HepG2 (cell line): ENCODE results near the gene QSOX2. TPM values are rescaled to one million over a fixed set of nuclear protein-coding genes. Genes with fewer than 3 reads are reported as not detected.

Experiments
- ATAC-seq: fragments of 200-7000 bp; cut with Tn5 transposase; 3 replicates; pipeline ENCODE4 v1.9.1; 2020; ENCODE audit warnings: mild to moderate bottlenecking, moderate library complexity
- BruUV-seq: library from RNA; stranded (reverse); fragments of 400-500 nt; replicated peaks from 2 replicates; lab custom pipeline; 2021; lab: Mats Ljungman, UMichigan
- CTCF ChIA-PET: fragments of 300-600 bp; formaldehyde crosslinking; extraction: SDS; loops from one replicate; lab custom pipeline; 2021; ENCODE audit warnings: low total read pairs, inconsistent platforms, low intra/inter-chr PET ratio; lab: Yijun Ruan, JAX
- POLR2A ChIA-PET: fragments of 350-600 bp; sonication (Branson Sonifier 250); formaldehyde crosslinking; loops from one replicate; lab custom pipeline; 2020; ENCODE audit warnings: antibody characterized with exemption, inconsistent platforms; lab: Yijun Ruan, JAX
- DNase-seq: peaks from one replicate; pipeline ENCODE4 v3.0.0-alpha.2; 2015; ENCODE audit warnings: low spot score
- FAIRE-seq: peaks from 3 replicates; lab custom pipeline; 2011; peaks lifted over from hg19 to GRCh38; lab: Jason Lieb, UNC
- H2AFZ ChIP-seq: one replicate; pipeline ENCODE4 v1.6.1; 2011; ENCODE audit warnings: low read length, inconsistent platforms
- H3K27ac ChIP-seq: fragments of 300-600 bp; 3 replicates; pipeline ENCODE4 v1.8.0; 2011; ENCODE audit warnings: mixed run types, mild to moderate bottlenecking, mixed read lengths, low read length, inconsistent platforms; ENCODE audit not compliant: insufficient read depth; ENCODE audit errors: extremely low read length
- H3K27me3 ChIP-seq, 2 experiments: fragments of 200-600 bp in 1 of 2; 2 replicates in 1 of 2; 3 replicates in 1 of 2; pipeline versions ENCODE4 v1.6.0 to v1.8.0; 2011; ENCODE audit warnings: low read length in 2 of 2, mild to moderate bottlenecking in 2 of 2, moderate library complexity in 2 of 2, inconsistent platforms in 1 of 2; ENCODE audit not compliant: insufficient read depth in 2 of 2, control insufficient read depth in 1 of 2
- H3K36me3 ChIP-seq, 2 experiments: fragments of 200-600 bp in 1 of 2; replicated peaks in 1 of 2; 2 replicates in 1 of 2; 3 replicates in 1 of 2; pipeline versions ENCODE4 v1.5.1 to v1.8.0; 2011; ENCODE audit warnings: low read length in 2 of 2, inconsistent platforms in 1 of 2; ENCODE audit not compliant: insufficient read depth in 2 of 2, control insufficient read depth in 1 of 2
- H3K4me1 ChIP-seq: 2 replicates; pipeline ENCODE4 v1.5.1; 2012; ENCODE audit warnings: low read length, inconsistent platforms; ENCODE audit not compliant: insufficient read depth
- H3K4me2 ChIP-seq: 2 replicates; pipeline ENCODE4 v1.6.0; 2011; ENCODE audit warnings: low read depth, low read length, inconsistent platforms
- H3K4me3 ChIP-seq, 3 experiments: fragments of 200-600 bp in 1 of 3; sonication (generic), shearing (Covaris generic) in 1 of 3; replicated peaks in 1 of 3; 2 replicates each; pipeline ENCODE4 v1.5.1; 2011 to 2016; ENCODE audit warnings: low read length in 3 of 3, inconsistent platforms in 2 of 3, low read depth in 2 of 3, mild to moderate bottlenecking in 2 of 3, control low read depth in 1 of 3, mixed read lengths in 1 of 3; ENCODE audit not compliant: insufficient read depth in 1 of 3
- H3K79me2 ChIP-seq: one replicate; pipeline ENCODE4 v1.6.1; 2011; ENCODE audit warnings: low read length, inconsistent platforms; ENCODE audit not compliant: insufficient read depth
- H3K9ac ChIP-seq: 2 replicates; pipeline ENCODE4 v1.6.0; 2011; ENCODE audit warnings: mild to moderate bottlenecking, low read depth, low read length, inconsistent platforms; ENCODE audit not compliant: insufficient read depth
- H3K9me3 ChIP-seq: 2 replicates; pipeline ENCODE4 v1.5.1; 2012; ENCODE audit warnings: mild to moderate bottlenecking, low read length
- H4K20me1 ChIP-seq: 2 replicates; pipeline ENCODE4 v1.6.0; 2011; ENCODE audit warnings: inconsistent platforms, mild to moderate bottlenecking, low read length, moderate library complexity; ENCODE audit not compliant: insufficient read depth
- MXD4 ChIP-seq: IDR thresholded peaks from 2 replicates; pipeline ENCODE4 v1.6.1; 2016; ENCODE audit warnings: mild to moderate bottlenecking, missing biosample characterization, missing genetic modification reagents
- RBM22 ChIP-seq: fragments of 200-400 bp; formaldehyde crosslinking; optimal IDR thresholded peaks from 2 replicates; pipeline ENCODE3; 2017; ENCODE audit warnings: mild to moderate bottlenecking, low read length, moderate library complexity
- YEATS4 ChIP-seq: sonication (generic); formaldehyde crosslinking; IDR thresholded peaks from 2 replicates; pipeline ENCODE4 v1.4.0; 2020; ENCODE audit warnings: missing genetic modification reagents, borderline replicate concordance
- ZNF20 ChIP-seq: sonication (generic); formaldehyde crosslinking; IDR thresholded peaks from 2 replicates; pipeline ENCODE4 v1.4.0; 2020; ENCODE audit warnings: mild to moderate bottlenecking, moderate library complexity, missing genetic modification reagents
- WGBS: methylation state at CpG from one replicate; pipeline ENCODE4 v1.1.6; 2017; ENCODE audit warnings: low lambda C conversion rate; 5-methylcytosine and 5-hydroxymethylcytosine counted together
- in situ Hi-C: cut with HindIII; loops from 2 replicates; pipeline ENCODE4 v1.10.0; 2017; ENCODE audit warnings: low pct_unique_long_range_greater_than_20kb; ENCODE audit not compliant: extremely low pct_ligation_motif_present
- intact Hi-C: fragments of 100-400 bp; cut with micrococcal nuclease; formaldehyde crosslinking; loops from one replicate; pipeline ENCODE4 v1.10.0; 2022; ENCODE audit not compliant: unreplicated experiment
- polyA plus RNA-seq, 8 experiments: library from polyadenylated mRNA; depleted of rRNA in 3 of 8; stranded (reverse) in 7 of 8; unstranded in 1 of 8; fragments of >200 nt; fragmentation: Illumina TruSeq in 4 of 8; extraction: Trizol in 4 of 8; gene quantifications; 2 replicates each; pipeline versions ENCODE4 v1.2.1 to v1.2.3, GENCODE V29; 2011 to 2016; ENCODE audit warnings: low read depth in 4 of 8, missing spikeins in 1 of 8, mixed read lengths in 1 of 8; ENCODE audit not compliant: insufficient read depth in 1 of 8
- total RNA-seq, 5 experiments: library from RNA; depleted of rRNA; stranded (reverse); fragments of >200 nt; fragmentation: Illumina TruSeq; extraction: Trizol; gene quantifications; 2 replicates each; pipeline ENCODE4 v1.2.3, GENCODE V29; 2016; ENCODE audit warnings: low read depth in 1 of 5

The QSOX2 gene
- total and polyA plus RNA-seq, 2 of the 13 experiments (the other 11 are each of a cell fraction or from before 2014, with no cell fraction given): 27.1 to 42.1 TPM

- Histone ChIP-seq H3K4me1 (peaks cover 12% of the 10 kb centered on the region), H3K36me3 (peaks cover 19 to 46% of the 10 kb centered on the region in 2 experiments), H3K4me2 (no peak overlapping the region), H3K4me3 (no peak overlapping the region), H3K27me3 (peaks cover 2 to 8% of the 10 kb centered on the region in 2 experiments; a peak in 4 of 5 replicates), H2AFZ (no peak overlapping the region), H3K79me2 (no peaks in the 10 kb centered on the region), H4K20me1 (peaks cover 26% of the 10 kb centered on the region; the same call in 1 of the 2 replicates), H3K9ac (no peak overlapping the region), H3K9me3 (no peaks in the 10 kb centered on the region), H3K27ac (no peak overlapping the region)
- in situ Hi-C loops: no loop called here
- no peak for ATAC-seq
- BruUV-seq: no TSS peak
- CTCF ChIA-PET: no interaction called here
- DNase-seq: no peak
- POLR2A ChIA-PET: no interaction called here
- no peak for TF ChIP-seq MXD4 (CRISPR knock-in tag)
- intact Hi-C loops: no loop called here
- WGBS: 88% methylated on average over 6 of the region's 17 CpGs
- FAIRE-seq: no peak
Measured at GRCh38 chr9:136208675-136209074, 36.9 kb downstream of the QSOX2 start.

GRCh38 chr9:136207616-136208015 lies 38.0 kb downstream of the QSOX2 start:
- H3K36me3 ChIP-seq: peaks cover 16 to 35% of the 10 kb centered on the region in 2 experiments
- POLR2A ChIA-PET: no interaction called here
- no peak for TF ChIP-seq ZNF20
- TF ChIP-seq YEATS4 (CRISPR knock-in tag): no peak
- peak; percentile 68 for TF ChIP-seq RBM22
- TF ChIP-seq, all 625 proteins: peak for 1
- H4K20me1 ChIP-seq: peaks cover 31% of the 10 kb centered on the region; the same call in 1 of the 2 replicates
- no peak for DNase-seq
- 96% methylated on average over 8 of the region's 9 CpGs for WGBS
- in situ Hi-C loops: no loop called here
- H3K27ac ChIP-seq: no peak overlapping the region
- no peak overlapping the region for H3K9ac ChIP-seq
- no peaks in the 10 kb centered on the region for H3K9me3 ChIP-seq
- no TSS peak for BruUV-seq
- CTCF ChIA-PET: no interaction called here
- peaks cover 4 to 14% of the 10 kb centered on the region in 2 experiments; a peak in 4 of 5 replicates for H3K27me3 ChIP-seq
- H3K4me1 ChIP-seq: peaks cover 12% of the 10 kb centered on the region
- intact Hi-C loops: no loop called here
- H3K4me2 ChIP-seq: no peak overlapping the region
- ATAC-seq: no peak
- H3K4me3 ChIP-seq: no peak overlapping the region
- H2AFZ ChIP-seq: no peak overlapping the region
- H3K79me2 ChIP-seq: no peaks in the 10 kb centered on the region
- FAIRE-seq: no peak
